G401 (cell line): ENCODE results near the gene ECHS1. TPM values are rescaled to one million over a fixed set of nuclear protein-coding genes. Genes with fewer than 3 reads are reported as not detected.

ENCODE experiments used
- DNase-seq: peaks from one replicate; pipeline ENCODE4 v3.0.0-alpha.2; 2015; ENCODE audit warnings: low spot score
- in situ Hi-C: cut with HindIII; loops from 2 replicates; pipeline ENCODE4 v1.10.0; 2016; ENCODE audit warnings: low sequenced_read_pairs, mixed read lengths
- total RNA-seq: library from RNA; depleted of rRNA; stranded (reverse); fragments of >200 nt; shearing (Covaris generic); gene quantifications from 2 replicates; pipeline ENCODE4 v1.2.3, GENCODE V29; 2014

Gene ECHS1
- total RNA-seq, 1 experiment from 2014 or later: 105 TPM

DNA sequence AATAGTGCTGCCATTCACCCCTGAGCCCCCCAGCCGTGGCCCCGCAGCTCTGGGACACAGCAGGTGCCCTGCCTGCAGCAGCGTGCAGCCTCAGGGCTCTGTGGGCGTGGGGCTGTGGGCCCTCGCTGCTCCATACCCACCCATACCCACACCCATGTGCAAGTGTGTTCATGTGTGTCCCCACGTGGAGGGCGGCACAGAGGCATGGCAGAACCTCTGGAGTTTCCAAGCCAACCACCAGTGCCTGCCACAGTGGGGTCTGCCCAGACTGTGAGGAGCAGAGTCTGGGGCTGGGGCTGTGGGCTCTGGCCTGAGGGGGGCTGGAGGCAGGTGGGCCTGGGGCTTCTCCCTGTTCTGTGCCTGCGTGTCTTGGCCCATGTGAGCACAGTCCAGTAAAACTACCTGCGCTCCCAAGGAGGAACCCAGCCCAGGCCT is 23.6 kb downstream of the ECHS1 start:
- DNase-seq: no peak

DNA sequence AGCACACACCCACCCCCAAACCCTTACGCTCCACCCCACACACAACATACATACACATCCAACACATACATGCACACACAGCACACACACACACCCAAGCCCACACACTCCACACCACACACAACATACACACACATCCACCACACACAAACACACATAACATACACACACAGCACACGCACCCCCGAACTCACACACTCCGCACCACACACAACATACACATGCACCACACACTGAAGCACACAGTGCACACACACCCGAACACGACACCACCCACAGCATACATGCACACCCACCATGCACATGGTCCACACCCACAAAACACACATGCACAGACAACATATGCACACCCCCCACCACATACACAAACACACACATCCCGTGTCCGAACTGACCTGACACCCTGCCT is 24.0 kb downstream of the ECHS1 start:
- in situ Hi-C loops: no loop called here
- no peak for DNase-seq

More for the DNA sequence above, 23.6 kb downstream of the ECHS1 start:
- in situ Hi-C loops: no loop called here

DNA sequence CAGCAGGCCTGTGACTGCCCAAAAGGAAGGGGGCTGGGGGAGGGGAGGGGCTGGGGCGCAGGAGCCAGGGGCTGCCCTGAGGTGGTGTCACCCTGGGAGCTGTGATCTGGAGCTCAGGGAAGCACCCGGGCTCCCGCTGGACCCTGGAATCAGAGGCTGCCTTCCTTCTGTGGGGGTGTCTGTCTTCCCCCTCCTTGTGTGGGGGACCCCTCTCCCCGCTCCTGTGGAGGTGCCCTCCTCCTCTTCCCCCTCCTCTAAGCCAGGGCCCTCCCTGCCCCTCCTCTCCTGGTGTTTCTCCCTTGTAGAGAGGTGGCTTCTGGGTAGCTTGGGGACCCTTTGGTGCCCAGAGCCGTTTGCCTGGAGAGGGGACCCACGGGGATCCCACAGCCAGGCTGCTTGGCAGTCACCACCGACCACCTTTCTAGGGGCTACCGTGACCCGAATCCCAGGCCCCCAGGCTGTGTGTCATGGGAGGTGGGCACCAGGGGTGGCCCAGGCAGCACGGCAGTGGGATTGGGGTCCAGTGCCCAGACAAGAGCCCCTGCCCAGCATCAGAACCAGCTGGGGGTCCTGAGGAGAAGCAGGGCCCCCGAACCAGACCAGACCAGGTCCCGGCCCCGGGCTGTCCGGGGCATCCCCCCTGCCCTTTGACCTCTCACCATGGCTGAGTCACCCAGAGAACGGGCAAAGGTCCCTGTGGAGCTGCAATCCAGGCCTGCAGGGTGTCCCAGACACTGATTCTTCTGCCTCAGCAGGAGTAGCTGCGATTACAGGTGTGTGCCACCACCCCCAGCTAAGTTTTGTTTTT is 25.2 kb downstream of the ECHS1 start:
- no peak for DNase-seq
- in situ Hi-C loops: no loop called here

DNA sequence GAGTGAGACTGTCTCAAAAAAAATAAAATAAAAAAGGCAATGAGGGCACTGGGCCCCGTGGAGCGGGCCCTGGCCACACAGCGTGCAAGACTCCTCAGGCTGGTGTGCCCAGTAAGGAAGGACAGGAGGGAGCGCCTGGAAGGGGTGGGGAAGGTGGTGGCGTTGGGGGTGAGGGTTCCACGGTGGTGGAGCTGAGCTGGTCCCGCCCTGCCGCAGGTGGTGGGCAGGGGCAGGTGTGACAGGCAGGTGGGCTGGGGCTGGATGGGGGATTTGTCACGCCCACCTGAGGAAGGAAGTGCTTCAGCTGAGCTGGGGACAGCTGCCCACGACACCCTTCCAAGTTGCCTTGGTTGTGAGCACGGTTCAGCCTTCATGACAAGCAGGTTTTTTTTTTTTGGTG is 26.7 kb downstream of the ECHS1 start:
- in situ Hi-C loops: no loop called here
- DNase-seq: no peak

DNA sequence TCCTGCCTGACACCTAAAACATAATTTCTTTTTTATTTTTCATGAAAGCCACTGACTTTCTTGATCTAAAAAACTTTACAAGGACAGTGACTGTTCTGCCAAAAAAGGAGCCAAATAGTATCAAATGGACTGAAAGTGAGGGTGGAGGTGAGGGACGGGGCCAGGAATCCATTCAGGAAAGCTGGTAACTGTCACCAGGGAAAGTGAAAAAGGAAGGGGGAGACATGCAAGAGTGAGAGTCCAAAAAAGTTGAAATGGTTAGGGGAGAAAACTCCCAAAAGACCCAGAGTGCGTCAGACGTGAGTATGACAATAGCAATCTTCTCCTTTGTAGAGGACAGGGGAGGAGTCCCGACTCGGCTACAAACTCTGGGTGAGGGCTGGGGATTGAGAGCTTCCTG is 28.9 kb downstream of the ECHS1 start:
- no peak for DNase-seq
- in situ Hi-C loops: no loop called here

DNA sequence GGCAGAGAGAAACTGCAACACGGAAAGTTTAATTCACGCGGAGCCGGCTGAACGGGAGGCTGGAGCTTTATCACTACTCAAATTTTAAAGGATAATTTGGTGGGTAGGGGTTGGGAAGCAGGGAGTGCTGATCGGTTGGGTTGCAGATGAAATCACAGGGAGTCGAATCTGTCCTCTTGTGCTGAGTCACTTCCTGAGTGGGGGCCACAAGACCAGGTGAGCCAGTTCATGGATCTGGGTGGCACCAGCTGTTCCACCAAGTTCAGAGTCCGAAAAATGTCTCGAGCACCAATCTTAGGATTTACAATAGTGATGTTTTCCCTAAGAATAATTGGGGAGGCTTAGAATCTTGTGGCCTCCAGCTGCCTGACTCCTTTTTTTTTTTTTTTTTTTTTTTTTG is 29.6 kb downstream of the ECHS1 start:
- DNase-seq: no peak
- in situ Hi-C loops: no loop called here

DNA sequence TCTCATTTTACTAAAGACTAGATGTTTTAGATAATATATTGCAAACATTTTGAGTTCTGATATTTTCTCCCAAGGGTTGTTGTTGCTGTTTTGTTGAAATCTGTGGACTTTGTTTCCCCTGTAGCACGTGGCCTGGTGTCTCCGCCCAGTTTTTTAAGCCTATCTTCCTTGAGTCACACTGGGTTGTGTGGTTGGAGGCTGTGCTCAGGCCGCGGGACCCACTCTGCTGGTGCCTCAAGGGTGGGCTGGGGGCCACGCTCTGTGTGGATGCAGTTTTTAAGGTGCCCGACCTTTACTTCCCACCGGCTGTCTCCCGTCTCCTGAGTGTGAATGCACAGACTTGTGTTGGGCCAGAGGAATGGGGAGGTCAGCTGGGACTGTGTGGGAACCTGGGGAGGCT is 30.2 kb downstream of the ECHS1 start:
- in situ Hi-C loops: no loop called here

DNA sequence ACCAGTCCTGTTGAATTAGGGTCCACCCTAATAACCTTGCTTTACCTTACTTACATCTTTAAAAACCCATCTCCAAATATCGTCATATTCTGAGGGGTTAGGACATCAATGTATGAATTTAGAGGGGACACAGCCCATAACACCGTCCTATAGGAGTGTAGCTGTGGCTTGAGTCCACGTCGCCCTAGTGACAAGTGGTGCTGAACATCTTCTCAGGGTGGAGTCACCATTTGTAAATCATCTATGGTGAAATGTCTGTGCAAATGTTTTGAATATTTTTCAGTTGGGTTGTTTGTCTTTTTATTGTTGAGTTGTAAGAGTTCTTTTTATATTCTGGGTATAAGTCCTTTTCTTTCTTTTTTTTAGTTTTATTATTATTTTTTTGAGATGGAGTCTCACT is 31.2 kb downstream of the ECHS1 start:
- in situ Hi-C loops: no loop called here
- no peak for DNase-seq

More for the DNA sequence above, 30.2 kb downstream of the ECHS1 start:
- no peak for DNase-seq

DNA sequence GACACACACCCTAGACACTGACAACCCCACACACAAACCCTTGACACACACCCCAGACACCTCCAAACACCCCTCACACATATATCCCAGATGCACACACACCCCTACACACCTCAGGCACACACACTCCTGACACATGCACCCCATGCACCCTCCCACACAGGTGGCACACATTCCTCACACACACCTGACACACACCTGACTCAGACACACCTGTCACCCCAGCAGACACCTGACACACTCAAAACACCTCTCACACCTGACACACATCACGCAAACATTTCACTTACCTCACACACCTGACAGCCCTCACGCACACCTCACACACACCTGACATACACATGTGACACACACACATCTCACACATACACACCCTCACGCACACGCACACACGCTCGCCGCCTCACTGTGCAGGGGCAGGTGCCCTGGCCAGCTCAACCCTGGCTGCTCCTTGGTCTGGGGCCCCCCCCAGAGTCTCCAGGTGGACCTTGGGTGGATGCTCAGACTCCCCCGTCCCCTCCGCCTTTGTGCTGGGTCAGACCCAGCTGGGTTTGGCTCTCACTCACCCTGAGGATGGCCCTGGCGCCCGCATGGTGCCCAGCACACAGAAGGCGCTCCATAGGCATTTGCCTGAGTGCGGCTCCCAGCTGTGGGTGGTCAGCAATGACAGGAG is 33.3 kb downstream of the ECHS1 start:
- in situ Hi-C loops: no loop called here
- no peak for DNase-seq

DNA sequence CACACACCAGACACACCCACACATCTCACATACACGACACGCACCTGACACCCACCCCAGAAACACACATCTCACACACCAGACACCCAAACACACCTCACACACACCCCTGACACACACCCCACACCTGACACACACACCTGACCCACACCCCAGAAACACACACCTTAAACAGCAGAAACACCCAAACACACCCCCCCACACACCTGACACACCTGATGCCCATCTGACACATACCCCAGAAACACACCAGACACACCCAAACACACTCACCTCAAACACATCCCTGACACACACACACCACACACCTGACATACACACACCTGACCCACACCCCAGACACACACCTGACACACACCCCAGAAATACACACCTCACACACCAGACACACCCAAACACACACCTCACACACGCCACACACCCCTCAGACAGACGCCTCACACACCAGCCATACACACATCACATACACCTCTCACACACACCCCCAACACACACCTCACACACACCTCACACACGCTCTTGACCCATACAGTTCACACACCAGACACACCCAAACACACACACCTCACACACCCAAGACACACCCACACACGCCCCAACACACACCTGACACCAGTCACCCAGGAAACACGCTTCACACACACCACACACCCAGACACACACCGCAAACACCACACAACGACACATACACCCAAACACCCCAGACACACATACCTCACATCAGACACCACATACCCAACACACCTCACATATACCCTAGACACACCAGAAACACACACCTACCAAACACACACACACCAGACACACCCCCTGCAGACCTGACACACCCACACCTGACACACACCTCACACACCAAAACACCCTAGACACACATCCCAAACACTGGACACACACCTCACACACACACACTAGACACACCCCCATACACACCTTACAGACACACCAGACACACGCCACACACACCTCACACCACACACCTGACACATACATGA is 34.8 kb downstream of the ECHS1 start:
- DNase-seq: no peak
- in situ Hi-C loops: no loop called here

DNA sequence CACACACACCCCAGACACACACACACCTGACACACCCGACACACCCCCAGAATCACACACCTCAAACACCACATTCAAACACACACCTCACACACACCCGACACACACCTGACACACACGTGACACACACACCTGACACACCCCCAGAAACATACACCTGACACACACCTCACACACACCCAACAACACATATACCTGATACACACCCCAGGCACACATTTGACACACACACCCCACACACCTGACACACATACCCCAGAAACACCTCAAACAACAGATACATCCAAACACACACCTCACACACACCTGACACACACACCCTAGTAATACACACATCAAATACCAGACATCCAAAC is 35.8 kb downstream of the ECHS1 start:
- in situ Hi-C loops: no loop called here
- no peak for DNase-seq

DNA sequence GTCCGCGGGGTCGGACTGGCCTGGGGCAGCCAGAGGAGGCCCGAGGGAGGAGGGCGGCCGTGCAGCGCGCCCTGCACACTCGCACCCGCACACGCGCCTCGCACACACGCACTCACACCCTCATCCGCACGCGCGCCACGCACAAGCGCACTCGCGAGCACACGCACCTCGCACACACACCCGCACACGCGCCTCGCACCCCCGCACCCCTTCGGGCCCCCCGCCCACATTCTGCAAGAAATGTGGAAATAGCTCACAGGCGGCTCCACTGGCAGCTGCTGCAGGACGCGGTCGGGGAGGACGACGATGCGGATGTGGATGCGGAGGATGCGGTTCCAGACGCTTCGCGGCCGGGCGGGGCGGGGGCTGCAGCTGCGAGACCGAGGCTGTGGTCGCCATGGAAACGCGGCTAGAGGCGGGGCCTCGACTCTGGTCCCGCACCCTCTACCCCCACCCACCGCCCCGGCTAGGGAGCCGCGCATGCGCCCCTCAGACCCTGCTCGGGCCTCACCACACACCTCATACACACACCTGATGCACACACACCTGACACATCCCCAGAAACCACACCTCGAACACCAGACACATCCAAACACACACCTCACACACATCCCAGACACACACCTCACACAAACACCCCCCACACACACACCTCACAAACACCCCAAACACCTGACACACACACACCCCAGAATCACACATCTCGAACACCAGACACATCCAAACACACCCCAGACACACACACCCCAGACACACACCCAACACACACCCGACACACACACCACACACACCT is 36.4 kb downstream of the ECHS1 start, which contains the start of gene CALY:
Gene CALY (minus strand): TSS at position 320 of the 793 bp plus-strand sequence. CDS start 7,907 bp downstream, outside the sequence.
- in situ Hi-C loops: no loop called here
- DNase-seq: peak; percentile 81

DNA sequence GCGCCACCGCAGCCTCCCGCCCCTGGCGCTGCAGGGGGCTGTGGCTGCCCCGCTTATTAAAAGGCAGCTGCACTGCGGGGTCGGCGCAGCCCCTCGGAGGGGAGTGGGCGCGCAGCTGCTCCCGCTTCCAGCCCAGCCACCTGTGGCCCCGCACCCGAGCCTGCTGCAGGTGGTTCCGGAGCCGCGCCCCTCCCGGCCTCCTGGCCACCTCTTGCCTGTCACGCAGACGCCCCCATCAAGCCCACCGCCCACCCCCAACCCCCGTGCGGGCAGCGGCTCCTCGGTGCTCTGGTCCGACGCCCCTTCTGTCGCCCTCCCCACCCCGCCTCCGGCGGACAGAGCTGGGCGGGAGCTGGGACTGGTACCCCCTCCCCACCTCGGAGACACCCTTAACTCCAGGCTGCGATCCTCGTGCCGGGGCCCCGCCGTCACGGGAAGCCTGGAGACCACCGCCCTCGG is 37.0 kb downstream of the ECHS1 start:
- DNase-seq: no peak
- in situ Hi-C loops: no loop called here

DNA sequence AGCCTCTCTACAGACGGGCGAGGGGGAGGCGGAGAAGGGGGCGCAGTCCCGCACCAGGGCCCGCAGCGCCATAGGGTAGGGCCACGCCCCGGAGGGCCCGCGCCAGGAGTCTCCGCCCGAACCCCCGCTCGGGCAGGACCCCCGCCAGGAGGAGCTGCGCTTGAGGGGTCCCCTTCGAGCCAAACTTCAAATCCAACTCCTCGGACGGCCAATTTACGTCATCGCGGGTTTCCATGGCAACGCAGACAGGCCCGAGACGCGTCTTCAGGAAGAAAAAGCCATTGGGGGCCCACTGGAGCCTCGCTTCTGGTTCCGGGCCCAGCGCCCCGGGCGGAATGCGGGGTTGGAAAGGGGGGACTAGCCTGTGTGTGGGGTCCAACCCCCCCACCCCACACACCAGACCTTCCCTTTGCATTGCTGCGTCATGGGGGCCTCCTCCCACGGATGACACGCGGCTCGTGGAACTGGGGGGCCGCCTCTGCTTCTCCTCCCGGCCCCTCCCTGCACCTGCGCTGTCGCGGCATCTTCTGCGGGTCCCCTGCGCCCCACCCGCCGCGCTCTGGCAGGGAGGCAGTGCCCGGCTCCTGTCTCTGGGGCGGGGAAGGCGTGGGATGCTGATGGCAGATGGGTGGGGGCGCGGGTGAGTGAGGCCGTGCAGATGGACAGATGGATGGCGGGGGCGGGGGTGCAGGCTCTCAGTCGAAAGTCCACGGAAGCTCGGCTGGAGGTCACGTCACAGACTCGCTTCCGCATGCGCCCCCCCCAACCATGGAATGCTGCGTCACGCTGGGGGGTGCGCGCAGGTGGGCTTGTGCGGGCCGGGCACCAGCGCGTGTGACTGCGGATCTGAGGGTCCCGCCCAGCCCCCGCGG is 37.7 kb downstream of the ECHS1 start:
- DNase-seq: peak; percentile 77
- in situ Hi-C loops: no loop called here

DNA sequence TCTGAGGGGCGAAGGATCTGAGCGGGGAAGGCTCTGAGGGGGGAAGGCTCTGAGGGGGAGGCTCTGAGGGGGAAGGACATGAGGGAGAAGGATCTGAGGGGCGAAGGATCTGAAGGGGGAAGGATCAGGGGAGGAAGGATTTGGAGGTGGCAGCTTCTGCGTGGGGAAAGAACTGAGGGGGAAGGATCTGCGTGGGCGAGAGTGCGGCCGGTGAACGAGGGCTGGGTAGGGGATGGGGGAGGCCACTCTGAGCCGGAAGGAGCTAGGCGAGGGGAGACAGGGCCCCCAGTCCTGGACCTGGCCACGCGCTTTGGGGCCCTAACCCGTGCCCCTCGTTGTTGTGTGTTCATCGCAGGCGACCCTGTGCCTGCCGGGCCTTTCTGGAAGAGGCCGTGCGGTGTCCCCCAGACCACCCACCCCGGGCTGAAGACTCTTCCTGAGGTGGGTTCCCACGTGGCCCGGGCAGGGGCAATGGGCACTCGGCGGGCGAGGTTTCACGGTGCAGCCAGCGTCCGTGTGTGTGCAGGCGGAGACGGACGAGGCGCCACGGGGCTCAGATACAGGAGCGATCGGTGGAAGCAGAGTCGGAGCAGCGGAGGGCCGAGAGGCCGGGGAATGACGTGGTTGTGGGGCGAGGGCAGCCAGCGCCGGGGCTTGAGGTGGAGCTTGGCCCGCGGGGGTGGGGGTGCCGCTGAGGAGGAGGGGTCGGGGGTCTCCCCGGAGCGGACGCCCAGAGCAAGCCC is 38.5 kb downstream of the ECHS1 start:
- in situ Hi-C loops: no loop called here
- DNase-seq: peak; percentile 29

DNA sequence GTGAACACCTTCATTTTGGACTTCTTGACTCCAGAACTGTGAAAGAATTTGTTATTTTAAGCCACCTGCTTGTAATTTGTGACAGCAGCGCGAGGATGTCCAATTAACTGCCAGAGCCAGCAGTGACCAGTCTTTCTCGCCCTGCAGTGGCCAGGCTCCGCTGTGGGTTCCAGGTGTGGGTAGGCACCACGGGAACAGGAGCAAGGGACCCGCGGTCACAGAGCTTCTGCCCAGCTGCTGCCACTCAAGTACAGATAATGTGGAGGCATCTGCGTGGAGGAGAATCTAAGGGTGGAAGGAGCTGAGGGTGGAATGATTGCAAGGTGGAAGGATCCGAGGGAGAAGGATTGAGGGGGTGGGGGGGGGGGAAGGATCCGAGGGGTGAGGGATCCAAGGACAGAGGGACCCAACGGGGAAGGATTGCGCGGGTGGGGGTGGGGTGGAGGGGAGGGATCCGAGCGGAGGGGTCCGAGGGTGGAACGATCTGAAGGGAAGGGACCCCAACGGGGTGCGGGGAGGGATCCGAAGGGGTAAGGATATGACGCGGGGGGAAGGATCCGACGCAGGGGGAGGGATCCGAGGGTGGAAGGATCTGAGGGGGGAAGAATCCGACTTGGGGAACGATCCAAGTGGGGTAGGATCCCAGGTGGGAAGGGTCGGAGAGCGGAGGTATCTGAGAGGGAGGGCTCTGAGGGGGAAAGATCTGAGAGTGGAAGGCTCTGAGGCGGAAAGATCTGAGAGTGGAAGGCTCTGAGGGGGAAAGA is 40.0 kb downstream of the ECHS1 start:
- no peak for DNase-seq
- in situ Hi-C loops: no loop called here
